ENCODE data around the gene FBN3.
A peak's percentile ranks its signal among the peaks of the same experiment; 100 is the strongest.
"Not testable (repeated sequence)": the region's sequence is repeated elsewhere in the genome, so short reads cannot be mapped to it uniquely, and the experiment has no call there.

The FBN3 gene

DNA sequence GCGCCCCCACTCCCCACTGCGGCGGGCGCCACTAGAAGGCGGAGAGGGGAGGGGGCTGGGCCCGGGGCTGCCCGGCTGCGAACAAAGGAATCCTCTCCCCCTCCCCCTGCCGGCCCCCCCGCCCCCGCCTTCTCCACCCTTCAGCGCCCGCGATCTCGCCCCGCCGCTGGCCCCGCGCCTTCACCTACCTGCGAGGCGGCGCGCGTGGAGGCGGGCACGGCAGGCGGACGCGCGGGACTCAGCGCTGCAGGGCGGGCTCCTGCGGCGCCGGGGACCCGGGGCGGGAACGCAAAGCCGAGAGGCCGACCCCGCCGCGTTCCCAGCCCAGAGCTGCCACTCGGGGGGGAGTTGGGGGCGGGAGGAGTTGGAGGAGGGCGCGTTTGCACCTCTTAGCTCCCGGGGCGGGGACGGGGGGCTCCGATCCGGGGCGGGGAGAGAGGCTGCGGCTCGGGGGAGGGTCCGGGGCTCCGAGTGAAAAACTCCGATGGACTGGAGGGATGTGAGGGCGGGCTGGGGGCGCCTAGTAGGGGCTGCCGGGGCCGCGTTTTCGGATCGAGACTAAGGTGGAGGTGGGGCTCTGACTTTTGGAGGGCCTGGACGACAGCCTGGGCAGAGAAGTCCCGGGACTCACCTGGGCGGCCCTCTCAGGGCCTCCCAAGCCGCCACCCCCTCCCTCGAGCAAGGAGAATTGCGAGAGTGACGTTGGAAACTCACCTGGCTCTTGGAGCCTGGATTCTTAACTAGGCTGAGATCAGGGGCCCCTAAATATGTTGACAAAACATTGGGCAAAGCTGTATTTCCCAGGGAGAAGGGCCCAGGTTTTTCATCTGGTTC is at the start of gene FBN3:
Gene FBN3 (minus strand): TSS at position 332 of the 834 bp plus-strand sequence. CDS start 2,112 bp downstream, outside the sequence.
- DNase-seq, result no peak

DNA sequence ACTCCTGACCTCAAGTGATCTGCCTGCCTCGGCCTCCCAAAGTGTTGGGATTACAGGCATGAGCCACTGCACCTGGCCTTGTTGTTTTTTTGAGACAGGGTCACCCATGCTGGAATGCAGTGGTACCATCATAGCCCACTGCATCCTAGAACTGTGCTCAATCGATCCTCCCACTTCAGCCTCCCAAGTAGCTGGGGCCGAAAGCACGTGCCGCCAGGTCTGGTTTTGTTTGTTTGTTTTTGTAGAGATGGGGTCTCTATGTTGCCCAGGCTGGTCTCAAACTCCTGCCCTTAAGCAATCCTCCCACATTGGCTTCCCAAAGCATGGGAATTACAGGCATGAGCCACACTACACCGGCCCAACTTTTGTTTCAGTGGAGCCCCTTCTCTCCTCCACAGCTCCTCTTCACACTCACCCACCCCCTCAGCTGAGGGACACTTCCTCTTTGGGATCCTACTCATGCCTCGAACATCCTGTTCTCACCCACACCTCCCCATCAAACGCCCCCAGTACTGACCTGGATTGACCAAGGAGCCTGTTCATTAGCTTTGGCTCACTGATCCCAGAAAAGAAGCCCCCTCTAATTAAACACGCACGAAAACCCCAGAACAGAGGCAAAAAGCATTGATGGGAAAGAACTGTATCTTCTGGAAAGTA is 47.0 kb upstream of the FBN3 start:
- no peak for DNase-seq

DNA sequence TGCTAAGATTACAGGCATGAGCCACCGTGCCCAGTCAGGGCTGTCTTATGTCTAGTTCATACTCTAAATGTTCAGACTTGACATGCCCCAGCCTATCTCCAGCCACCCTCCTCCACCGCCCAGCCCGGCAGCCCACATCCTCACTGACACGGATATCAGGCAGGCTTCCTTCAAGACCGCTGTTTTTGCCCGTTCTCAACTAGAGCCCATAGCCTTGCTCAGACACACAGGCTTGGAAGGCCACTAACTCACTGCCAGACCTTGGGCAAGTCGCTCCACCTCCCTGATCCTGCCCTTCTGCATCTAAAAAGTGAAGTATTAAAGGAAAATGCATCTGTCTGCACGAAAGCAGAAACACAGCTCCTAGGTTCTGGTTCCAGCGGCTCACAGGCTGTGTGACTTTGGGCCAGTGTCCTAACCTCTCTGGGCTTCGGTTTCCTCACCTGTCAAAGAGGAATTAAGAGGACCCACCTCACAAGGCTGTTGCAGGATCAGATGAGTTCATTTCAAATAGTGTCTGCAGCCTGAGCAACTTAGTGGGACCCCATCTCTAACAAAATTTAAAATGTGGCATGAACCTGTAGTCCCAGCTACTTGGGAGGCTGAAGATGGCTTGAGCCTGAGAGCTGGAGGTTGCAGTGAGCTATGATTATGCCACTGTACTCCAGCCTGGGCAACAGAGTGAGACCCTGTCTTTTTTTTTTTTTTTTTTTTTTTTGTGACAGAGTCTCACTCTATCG is 45.3 kb upstream of the FBN3 start:
- no peak for DNase-seq

DNA sequence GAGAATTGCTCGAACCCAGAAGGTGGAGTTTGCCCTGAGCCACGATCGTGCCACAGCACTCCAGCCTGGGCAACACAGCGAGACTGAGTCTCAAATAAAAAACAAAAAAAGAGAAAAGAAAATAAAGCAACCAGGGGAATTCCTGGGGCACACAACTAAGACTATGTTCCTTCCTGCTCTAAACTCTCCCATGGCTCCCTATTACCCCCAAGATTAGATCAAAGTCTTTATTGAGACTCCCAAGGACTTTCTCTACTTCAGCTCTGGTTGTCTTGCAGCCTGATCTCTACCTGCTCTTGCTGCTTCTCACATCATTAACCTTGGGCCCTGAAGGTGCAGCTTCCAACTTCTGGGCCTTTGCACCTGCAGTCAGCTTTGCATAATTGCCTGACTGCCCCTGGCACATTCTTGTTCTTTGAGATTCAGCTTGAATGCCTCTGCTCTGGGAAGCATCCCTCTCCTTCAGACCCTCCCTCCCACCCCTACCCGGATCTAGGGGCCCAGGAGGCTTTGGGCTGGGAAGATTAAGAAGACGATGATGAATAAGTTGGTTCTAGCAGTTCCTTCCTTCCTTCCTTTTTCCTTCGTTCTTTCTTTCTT is 42.9 kb upstream of the FBN3 start:
- no peak for DNase-seq

DNA sequence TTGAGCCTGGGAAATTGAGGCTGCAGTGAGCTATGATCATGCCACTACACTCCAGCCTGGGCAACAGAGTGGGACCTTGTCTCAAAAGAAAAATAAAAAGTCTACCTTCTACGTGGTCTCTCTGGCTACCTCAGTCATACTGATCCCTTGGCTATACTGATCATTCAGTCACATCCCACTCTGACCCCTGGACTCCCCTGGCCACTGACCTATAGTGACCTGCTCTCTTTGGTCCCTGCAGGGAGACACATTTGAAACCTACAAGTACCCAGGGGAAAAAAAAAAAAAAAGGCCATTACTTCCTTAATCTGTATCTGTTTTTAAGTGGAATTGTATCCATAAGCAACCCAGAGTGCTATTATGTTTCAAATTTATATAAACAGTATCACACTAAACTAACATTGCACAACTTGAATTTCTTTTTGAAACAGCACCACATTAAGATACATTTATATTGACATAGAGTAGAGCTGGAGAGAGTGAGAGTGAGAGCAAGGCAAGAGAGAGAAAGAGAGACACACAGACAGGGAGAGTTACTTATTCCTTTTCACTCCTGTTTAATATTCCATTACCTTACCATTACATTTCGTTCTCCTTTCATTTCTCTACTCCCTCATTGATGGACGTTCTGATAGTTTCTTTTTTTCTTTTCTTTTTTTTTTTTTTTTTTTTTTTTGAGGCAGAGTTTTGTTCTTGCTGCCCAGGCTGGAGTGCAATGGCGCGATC is 36.1 kb upstream of the FBN3 start:
- no peak for DNase-seq

DNA sequence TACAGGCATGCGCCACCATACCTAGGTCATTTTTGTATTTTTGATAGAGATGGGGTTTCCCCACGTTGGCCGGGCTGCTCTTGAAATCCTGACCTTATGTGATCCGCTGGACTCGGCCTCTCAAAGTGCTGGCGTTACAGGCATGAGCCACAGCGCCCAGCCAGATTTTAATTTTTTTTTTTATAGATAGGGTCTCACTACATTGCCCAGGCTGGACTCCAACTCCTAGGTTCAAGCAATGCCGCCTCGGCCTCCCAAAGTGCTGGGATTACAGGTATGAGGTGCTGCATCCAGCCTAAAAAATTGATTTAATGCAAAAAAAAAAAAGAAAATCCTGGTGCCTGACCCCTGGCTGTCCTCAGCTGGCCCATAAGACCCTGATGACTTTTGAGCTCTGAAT is 34.9 kb upstream of the FBN3 start:
- no peak for DNase-seq

DNA sequence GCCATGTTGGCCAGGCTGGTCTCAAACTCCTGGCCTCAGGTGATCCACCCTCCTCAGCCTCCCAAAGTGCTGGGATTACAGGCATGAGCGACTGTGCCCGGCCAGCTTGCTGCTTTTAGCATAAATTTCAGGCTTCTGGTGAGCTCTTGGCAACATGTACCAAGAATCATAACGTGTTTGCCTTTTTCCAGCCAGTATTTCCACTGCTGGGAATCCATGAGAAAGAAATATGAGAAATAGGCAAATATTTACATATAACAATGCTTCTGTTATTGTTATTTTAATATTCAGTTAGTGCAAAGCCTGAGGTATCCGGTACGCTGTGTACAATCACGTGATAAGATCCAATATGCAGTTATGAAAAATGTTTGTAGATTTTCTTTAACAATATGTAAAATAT is 30.6 kb upstream of the FBN3 start:
- no peak for DNase-seq

DNA sequence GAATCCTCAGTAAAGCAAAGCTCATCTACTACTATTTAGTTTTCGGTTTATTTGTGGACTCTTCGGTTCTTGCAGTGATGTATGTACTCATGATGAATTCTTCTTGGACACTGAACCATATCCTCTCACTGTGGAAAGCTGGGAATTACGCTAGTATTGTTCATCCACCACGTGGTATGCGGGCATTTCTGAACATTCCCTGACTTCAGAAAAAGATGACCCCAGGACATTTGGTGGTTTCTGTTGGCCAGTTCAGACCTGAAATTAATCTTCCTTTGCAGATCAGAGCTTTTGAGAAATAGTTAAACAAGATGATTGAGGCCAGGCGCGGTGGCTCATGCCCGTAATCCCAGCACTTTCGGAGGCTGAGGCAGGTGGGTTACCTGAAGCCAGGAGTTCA is 25.3 kb upstream of the FBN3 start:
- no peak for DNase-seq

DNA sequence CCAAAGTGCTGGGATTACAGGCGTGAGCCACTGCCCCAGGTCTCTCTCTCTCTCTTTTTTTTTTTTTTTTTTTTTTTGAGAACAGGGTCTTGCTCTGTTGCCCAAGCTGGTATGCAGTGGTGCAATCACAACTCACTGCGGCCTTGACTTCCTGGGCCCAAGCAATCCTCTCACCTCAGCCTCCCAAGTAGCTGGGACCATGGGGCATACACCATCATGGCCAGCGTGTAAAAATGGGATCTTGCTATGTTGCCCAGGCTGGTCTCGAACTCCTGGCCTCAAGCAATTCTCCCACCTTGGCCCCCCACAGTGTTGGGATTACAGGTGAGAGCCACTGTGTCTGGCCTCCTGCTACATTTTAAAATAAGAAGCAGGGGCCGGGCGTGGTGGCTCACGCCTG is 19.1 kb upstream of the FBN3 start:
- DNase-seq, result no peak

DNA sequence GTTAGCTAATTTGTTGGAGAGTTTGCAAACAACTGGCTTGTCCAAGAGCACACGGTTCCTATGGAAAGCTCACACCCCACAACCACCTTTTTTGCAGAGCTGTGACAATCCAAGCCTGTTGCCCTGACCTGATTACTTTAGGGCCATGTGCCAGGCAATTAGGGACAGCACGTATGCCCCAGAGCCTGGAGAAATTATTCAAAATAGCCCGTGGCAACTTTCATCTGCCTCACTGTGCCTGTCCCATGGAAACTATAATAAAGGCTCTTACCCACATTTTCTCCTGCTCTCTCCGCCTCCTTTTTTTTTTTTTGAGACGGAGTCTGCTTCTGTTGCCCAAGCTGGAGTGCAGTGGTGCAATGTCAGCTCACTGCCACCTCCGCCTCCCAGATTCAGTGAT is 18.6 kb upstream of the FBN3 start:
- DNase-seq, result no peak

DNA sequence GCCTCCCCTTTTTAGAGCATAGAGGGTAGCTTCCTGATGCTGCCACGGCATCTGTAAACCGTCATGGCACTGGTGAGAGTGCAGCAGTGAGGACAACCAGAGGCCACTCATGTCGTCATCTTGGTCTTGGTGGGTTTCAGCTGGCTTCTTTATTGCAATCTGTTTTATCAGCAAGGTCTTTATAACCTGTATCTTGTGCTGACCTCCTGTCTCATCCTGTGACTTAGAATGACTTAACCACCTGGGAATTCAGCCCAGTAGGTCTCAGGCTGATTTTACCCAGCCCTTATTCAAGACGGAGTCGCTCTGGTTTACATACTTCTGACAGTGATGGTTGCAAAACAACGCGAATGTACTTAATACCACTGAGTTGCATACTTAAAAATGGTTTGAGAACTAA is 14.4 kb upstream of the FBN3 start:
- DNase-seq, result no peak

DNA sequence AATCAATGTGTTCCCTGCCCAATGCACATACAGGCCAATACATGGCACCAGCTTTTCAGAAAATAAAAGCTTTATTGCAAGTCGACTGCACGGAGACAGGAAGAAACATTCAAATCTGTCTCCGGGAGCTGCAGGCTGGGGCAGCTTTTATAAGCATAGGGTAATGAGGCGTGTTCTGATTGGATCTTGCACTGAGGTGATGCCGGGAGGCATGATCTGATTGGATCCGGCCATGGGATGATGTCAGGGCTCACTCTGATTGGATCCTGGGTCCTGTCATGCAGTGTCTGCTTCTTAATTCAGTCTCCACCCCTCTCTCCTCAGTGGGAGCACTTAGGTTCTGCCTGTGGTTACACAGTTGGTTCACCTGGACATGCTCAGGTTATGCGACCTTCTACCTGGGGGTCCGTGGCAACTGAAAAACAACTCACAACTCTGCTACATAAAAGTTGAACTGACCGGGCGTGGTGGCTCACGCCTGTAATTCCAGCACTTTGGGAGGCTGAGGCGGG is 11.8 kb upstream of the FBN3 start:
- DNase-seq, result no peak

DNA sequence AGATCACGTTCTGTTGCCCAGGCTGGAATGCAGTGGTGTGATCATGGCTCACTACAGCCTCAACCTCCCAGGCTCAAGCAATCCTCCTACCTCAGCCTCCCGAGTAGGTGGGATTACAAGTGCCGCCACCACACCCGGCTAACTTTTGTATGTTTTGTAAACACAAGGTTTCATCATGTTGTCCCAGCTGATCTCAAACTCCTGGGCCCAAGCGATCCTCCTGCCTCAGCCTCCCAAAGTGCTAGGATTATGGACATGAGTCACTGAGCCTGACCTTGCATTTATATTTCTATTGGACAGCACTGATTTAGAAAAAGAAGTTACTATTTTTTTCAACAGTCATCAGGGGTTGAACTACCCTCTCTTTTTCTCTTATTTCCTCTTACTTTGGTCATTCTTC is 9.9 kb upstream of the FBN3 start:
- not testable (repeated sequence) for DNase-seq

DNA sequence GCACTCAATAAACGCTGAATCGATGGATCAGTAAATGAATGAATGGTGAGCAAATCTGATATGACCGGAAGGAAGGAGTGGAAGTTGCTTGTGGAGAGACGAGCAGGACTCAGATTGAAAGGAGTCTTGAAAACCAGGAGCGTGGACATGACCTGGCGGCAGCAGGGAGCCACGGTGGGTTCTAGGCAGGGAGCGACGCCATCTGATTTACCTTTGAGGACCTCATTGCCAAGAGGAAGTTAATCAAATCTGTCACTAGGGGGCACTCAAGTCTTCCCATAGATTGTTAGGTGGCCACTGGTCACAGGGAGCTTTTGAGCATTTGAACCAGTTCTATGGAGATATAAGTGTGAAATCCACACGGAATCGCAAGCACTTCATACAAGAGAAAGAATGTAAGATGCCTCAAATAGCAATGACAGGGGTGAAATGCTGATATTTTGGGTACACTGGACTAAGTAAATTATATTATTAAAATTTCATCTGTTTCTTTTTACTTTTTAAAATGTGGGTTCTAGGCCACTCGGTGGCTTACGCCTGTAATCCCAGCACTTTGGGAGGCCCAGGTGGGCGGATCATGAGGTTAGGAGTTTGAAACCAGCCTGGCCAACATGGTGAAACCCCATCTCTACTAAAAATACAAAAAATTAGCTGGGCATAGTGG is 9.2 kb upstream of the FBN3 start:
- peak; percentile 45 for DNase-seq

DNA sequence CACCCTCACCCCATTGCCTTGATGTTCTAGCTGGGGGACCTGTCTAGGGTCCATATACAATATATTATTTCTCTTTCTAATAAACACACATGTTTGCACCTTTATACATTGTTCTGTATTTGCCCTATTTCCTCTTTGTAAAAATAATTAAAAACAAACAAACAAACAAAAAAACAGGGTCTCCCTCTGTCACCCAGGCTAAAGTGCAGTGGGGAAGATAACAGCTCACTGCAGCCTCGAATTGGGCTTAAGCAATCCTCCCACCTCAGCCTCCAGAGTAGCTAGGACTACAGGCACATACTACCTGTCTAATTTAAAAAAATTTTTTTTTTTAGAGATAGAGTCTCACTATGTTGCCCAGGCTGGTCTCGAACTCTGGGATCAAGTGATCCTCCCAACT is 5.9 kb upstream of the FBN3 start:
- DNase-seq, result no peak

DNA sequence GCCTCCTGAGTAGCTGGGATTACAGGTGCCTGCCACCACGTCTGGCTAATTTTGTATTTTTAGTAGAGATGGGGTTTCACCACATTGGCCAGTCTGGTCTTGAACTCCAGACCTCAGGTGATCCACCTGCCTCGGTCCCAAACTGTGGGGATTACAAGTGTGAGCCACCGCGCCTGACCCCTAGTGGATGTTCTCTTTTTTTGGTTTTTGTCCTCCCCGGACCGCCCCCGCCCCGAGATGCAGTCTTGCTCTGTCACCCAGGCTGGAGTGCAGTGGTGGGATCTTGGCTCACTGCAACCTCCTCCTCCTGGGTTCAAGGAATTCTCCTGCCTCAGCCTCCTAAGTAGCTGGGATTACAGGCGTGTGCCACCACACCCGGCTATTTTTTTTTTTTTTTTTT is 4.6 kb upstream of the FBN3 start:
- not testable (repeated sequence) for DNase-seq

DNA sequence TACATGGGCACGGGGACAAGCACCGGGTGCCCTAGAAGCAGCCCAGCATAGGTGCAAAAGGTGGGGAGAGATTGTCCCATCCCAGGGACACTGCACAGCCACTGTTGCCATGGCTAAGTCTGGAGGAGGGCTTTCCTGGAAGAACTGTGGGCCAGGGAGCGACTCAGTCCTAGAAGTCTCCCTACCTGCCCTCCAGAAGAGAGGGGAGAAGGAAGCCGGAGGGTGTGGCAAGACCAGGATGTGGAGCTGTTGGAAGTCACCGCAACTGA is 2.3 kb upstream of the FBN3 start:
- DNase-seq, result no peak

DNA sequence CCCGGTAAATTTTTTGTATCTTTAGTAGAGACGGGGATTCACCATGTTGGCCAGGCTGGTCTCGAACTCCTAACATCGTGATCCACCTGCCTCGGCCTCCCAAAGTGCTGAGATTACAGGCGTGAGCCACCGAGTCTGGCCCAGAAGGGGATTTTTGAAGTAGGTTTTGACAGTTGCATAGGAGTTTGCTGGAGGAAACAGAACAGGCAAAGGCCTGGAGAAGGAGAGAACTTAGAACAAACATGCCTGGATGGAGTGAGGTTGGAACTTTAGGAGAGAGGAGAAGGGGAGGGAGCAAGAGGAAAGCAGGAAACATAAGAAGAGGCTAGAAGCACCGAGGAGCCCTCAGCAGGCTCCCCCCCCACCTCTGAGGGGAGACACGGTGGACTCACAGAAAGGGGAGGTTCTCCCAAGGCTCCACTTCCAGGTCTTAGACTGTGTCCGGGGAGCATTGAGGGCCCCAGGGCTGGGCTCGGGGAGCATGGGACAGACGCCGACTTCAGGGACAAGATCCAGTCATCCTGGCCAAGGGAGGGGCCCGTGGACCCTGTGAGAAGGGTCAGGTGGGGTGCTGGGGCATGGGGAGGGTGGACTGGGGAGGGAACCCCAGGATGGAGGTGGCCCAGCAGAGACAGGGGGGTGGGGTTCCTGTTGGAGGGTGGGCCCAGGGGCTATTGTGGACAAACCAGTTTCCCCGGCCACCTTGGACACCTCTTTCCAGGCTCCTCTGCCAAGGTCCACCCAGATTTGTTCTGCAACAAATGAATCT is 1.8 kb upstream of the FBN3 start:
- DNase-seq, result no peak

DNA sequence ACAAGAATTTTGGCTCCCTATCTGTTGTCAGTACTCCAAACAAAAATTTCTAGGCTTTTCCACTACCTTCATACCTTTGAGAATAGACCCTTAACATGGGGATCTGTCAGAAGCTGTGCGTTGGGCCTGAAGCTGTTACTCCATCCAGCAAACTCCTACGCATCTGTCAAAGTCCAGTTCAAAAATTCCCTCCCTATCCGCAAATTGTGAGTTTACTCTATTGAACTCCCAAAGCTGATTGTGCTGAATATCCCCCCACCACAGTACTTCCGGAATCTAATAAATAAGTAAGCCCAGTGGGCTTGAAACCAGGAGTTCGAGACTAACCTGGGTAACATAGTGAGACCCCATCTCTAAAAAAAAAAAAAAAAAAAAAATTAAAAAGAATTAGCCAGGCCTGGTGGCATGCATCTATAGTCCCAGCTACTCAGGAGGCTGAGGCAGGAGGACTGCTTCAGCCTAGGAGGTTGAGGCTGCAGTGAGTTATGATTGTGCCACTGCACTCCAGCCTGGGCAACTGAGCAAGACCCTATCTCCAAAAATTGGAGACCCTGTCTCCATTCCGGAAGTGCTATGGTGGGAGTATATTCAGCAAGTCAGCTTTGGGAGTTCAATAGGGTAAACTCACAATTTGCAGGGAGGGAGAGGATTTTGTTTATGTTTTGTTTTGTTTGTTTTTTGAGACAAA is 930 bp upstream of the FBN3 start:
- DNase-seq, result no peak

DNA sequence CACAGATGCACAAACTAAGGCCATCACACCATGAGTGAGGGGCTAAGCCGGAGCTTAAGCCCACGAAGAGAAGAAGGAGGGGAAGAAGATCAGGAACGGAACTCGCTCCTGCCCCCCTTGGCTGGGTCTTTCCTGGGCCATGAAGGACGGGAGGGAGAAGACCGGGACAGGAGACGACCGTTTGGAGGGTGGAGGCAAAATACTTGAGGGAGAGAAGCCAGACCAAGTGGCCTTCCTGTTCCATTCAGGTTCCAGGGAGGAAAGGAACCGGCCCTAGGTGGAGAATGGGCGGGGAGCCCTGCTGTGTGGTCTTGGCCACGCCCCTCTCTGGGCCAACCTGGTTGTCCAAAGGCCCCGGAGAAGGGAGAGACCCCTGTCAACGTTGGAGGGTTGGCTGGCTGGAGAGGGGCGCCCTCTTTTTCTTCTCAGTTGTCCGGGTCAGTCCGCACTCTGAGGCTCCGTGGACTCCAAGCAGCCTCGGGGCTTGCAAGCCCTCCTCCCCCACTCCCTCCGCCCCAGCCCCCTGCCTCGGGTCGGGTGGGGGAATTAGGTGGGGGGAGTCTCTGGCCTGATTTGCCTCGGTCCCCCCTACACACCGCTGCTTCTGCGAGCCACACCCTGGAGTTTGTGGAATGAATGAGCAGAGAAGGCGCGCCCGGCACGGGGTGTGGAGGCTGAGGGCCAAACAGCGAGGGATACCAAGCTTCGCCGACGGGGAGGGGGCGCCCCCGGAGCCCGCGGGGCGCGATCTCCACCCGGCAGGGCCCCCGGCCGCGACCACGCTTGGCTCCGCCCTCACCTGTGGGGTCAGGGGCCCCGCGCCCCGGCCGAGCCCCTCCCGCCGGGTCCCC is 757 bp downstream of the FBN3 start:
- no peak for DNase-seq
